GM18517 (cell line): ENCODE measurements around the gene AJM1.
"Not testable (repeated sequence)": the region's sequence is repeated elsewhere in the genome, so short reads cannot be mapped to it uniquely, and the experiment has no call there.

ENCODE experiments used
- ATAC-seq: cut with Tn5 transposase; IDR thresholded peaks from one replicate; pipeline ENCODE4 v1.9.1; 2021; ENCODE audit warnings: mild to moderate bottlenecking, moderate library complexity; ENCODE audit not compliant: unreplicated experiment

Gene AJM1

DNA sequence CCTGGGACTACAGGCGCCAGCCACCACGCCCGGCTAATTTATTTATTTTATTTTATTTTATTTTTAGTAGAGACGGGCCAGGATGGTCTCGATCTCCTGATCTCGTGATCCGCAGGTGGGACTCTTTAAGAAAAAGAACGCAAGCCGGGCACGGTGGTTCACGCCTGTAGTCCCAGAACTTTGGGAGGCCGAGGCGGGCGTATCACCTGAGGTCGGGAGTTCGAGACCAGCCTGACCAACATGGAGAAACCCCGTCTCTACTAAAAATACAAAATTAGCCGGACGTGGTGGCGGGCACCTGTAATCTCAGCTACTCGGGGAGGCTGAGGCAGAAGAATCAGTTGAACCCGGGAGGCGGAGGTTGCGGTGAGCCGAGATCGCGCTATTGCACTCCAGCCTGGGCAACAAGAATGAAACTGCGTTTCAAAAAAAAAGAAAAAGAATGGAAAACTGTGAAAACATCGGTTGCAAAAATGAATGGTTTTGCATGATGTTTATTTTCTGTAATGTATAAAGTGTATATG lies 24.7 kb downstream of the AJM1 start:
- ATAC-seq = not testable (repeated sequence)

DNA sequence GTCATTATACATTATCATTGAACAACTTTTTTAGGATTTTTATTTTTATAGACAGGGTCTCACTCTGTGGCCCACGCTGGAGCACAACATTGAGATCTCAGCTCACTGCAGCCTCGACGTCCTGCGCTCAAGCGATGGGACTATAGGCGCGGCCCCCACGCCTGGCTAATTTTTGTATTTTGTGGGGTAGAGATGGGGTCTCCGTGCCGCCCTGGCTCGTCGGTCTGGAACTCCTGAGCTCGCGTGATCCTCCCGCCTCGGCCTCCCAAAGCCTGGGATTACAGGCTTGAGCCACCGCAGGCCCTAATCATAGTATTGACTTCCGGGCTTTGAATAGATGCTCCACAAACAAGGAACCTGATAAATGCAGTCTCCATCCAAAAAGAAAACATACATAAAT lies 25.2 kb downstream of the AJM1 start:
- no peak for ATAC-seq

DNA sequence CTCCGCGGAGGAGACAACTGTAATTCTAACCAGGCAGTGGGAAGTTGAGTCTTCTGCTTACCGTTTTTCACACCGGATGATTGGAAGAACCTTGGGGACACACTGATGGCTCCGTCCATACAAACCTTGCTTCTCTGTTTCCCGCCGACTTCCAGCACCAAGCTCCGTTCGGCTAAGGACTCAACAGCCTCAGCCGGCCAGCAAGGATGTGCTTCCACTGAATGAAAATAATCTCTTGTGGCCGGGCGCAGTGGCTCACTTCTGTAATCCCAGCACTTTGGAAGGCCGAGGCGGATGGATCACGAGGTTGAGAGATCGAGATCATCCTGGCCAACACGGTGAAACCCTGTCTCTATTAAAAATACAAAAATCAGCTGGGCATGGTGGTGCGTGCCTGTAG lies 25.6 kb downstream of the AJM1 start:
- ATAC-seq = no peak

- no peak for ATAC-seq
These were observed 26.4 kb downstream of the AJM1 start for GRCh38 chr9:136868644-136869043.

- ATAC-seq = not testable (repeated sequence)
These were observed 27.3 kb downstream of the AJM1 start for GRCh38 chr9:136869611-136870010.

- no peak for ATAC-seq
These were observed 32.9 kb downstream of the AJM1 start for GRCh38 chr9:136875155-136875554.

DNA sequence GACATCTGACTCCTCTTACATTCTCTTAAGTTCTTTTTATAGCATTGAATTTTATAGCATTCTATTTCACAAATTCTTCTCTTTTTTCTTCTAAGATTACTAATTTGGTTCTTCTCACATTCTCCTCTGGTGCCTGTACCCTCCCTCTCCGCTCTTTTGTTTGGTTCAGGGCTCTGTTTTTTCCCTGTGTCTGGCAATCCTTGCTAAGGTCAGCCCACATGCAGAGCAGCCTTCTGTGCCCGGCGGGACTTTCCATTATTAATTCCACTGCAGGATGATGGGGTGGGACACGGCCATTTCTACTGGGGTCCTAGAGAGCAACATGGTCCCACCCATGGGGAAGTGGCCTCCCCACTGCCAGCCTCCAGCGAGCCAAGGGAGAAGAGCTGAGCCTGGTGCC lies 34.2 kb downstream of the AJM1 start:
- ATAC-seq = no peak

- ATAC-seq = no peak
These were observed 38.4 kb downstream of the AJM1 start for GRCh38 chr9:136880651-136881050.

GRCh38 chr9:136881691-136882108 lies 39.4 kb downstream of the AJM1 start:
- ATAC-seq = no peak

- ATAC-seq = no peak
These were observed 40.0 kb downstream of the AJM1 start for GRCh38 chr9:136882109-136882946.

DNA sequence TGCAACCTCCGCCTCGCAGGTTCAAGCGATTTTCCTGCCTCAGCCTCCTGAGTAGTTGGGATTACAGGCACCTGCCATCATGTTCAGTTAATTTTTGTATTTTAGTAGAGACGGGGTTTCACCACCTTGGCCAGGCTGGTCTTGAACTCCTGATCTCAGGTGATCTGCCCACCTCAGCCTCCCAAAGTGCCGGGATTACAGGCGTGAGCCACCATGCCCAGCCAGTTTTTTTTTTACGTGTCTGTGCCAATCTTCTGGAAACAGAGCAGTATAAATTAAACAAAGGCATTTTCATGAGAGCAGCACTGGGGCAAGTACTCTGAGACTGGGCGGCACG lies 40.6 kb downstream of the AJM1 start:
- not testable (repeated sequence) for ATAC-seq

GRCh38 chr9:136883670-136884069 lies 41.4 kb downstream of the AJM1 start:
- ATAC-seq = not testable (repeated sequence)

- ATAC-seq = peak; percentile 72
These were observed 43.8 kb downstream of the AJM1 start, which contains the start of gene TRAF2 for GRCh38 chr9:136885950-136886578. TSS of gene TRAF2 (plus strand) at chr9:136886516. CDS start at chr9:136898741, 12,225 bp downstream.

DNA sequence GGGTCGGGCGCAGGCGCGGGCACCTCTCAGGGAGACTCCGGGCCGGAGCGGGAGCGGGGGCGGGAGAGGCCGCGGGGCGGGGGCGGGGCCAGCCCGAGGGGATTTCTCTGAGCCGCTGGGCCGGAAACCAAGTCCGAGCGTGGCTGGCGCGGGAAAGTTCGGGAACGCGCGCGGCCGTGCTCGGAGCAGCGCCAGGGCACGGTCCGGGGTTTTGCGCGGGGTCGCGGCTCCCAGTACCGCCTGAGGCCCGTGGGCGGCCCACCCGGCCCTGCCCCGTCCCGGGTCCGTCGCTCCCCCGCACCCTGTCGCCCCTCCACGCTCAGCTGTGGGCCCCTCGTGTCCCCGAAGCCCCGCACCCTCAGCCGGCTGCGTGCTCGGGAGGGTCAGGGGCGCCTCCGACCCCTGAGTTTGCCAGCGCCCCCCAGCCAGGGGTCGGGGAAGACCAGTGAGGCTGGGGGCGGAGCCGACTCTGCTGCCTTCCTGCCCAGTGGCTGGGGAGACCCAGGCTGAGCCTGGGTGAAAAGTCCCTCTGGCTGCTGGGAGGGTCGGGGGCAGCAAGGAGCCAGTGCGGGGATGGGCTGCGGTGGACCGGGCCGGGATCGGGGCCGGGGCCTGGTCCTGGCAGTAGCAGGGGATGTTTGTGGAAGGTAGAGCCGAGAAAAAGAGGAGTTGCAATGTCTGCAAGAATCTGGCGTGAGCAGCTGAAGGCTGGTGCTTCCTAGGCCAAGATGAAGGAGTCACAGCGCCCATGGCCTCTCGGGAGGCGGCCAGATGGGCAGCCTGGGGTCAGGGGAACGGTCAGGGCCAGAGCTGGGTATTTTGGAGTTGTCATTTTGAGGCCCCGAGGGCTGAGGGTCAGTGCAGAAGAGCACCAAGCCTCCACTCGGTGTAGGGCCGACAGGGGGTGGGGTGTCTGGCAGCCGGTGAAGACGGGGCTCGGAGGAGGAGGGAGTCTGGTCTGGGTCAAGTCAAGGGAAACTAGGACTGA lies 44.6 kb downstream of the AJM1 start:
- ATAC-seq = peak; percentile 24

DNA sequence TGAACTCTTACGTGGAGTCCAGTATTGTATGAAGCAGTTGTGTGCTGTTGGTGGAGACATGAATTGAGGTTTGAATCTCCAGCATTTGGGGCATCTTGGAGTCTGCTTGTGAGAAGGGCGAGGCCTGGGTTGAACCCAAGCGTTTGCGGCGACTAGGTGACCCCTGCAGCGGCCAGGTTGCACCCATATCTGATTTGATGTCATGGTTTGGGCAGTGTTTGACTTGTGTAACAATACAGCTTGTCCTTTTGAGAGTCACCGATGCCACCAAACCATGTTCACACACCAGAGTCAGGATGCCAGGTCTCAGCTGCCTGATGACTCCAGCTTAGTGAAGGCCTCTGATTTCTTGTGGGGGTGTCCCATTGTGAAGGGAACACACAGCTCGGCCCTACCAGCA lies 46.2 kb downstream of the AJM1 start:
- ATAC-seq = no peak

DNA sequence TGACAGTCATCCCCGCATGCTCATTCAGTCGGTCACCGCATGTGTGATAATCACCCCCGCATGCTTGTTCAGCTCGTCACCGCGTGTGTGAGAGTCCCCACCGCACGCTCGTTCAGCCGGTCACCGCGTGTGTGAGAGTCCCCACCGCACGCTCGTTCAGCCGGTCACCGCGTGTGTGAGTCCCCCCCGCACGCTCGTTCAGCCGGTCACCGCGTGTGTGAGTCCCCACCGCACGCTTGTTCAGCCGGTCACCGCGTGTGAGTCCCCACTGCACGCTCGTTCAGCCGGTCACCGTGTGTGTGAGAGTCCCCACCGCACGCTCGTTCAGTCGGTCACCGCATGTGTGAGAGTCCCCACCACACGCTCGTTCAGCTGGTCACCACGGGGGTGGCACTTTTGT lies 47.6 kb downstream of the AJM1 start:
- ATAC-seq = no peak

- ATAC-seq = no peak
These were observed 48.4 kb downstream of the AJM1 start for GRCh38 chr9:136890661-136891060.
